Measurements from ENCODE around the gene PIH1D1. TPM values are rescaled to one million over a fixed set of nuclear protein-coding genes. Genes with fewer than 3 reads are reported as not detected.

Gene PIH1D1
- total and polyA plus RNA-seq, 10 of the 15 experiments (the other 5 are each of a cell fraction or from before 2014, with no cell fraction given), result 16.1 to 153 (median 106) TPM

DNA sequence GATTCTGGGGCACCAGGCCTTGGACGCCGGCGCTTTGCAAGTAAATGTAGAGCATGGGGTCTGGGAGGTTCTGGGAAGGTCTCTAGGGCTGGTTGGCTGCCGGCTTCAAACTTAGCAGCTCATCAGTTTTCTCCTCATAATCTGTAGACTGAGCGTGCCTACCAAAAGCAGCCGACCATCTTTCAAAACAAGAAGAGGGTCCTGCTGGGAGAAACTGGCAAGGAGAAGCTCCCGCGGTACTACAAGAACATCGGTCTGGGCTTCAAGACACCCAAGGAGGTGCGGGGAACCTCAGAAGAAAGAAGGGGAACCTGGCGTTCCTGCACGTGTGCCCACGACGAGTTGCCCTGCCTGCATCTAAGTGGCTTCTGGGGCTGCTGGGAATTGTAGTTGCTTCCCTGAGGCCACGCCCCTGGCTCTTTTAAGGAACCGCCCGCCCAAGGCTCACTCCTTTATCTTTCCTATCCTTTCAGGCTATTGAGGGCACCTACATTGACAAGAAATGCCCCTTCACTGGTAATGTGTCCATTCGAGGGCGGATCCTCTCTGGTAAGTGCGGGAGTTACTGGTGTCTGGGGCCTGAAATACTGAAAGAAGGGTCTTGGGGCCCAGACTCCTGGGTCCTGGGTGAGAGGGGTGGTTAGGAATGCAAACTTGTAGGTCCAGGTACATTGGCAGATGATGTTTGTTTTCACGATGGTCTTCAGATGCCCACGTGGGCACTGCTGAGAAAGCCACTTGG, 45.6 kb upstream of the PIH1D1 start:
- H3K4me1 ChIP-seq (ENCODE audit: control insufficient read depth, insufficient read depth, low read length), result peaks cover 35% of the 10 kb centered on the region
- H3K4me3 ChIP-seq, result peak overlapping the region; percentile 79
- WGBS (ENCODE audit: insufficient coverage, insufficient replicate concordance, low lambda C conversion rate, missing lambda C conversion rate), result under 1% methylated on average over 21 of the region's 22 CpGs
- SMC1A ChIA-PET (ENCODE audit: uncharacterized antibody, unreplicated experiment), result interaction anchor here (0.9 kb wide), 1 partner anchor 10 kb away, joined by 4 read pairs; the partner anchor contains the start of gene RPL13A
- peak overlapping the region; percentile 91 for H3K4me2 ChIP-seq (ENCODE audit: control insufficient read depth, insufficient read depth)
- FAIRE-seq (peak; percentile 44), ATAC-seq (peak; percentile 41), DNase-seq (ENCODE audit: low read depth, low spot score) (no peak)
- in situ Hi-C loops (cut with MboI), result loop anchor here (5.0 kb wide), 1 partner anchor 170 kb away; the partner anchor contains the start of genes BCL2L12 and IRF3
- H4K20me1 ChIP-seq (ENCODE audit: control insufficient read depth, insufficient read depth), result peaks cover 7% of the 10 kb centered on the region; the same call in 1 of the 2 replicates
- H3K79me2 ChIP-seq (ENCODE audit: control insufficient read depth, insufficient read depth, low read length), result peaks cover 30% of the 10 kb centered on the region
- no TSS peak for BruUV-seq (replicated peaks)
- intact Hi-C loops (cut with micrococcal nuclease; ENCODE audit: unreplicated experiment), result loop anchor here (2.0 kb wide), 3 partner anchors 144 to 180 kb away; partner anchors contain the start of genes PRMT1 and RRAS
- peak overlapping the region; percentile 85 for H3K27ac ChIP-seq (ENCODE audit: control insufficient read depth, insufficient read depth)
- no peaks in the 10 kb centered on the region for H3K27me3 ChIP-seq (replicated peaks in 1 of 2; ENCODE audit: control insufficient read depth in 2 of 2, insufficient read depth in 2 of 2, low read length in 1 of 2)
- RAD21 ChIA-PET (ENCODE audit: unreplicated experiment), result interaction anchor here (2.0 kb wide), 1 partner anchor 179 kb away, joined by 4 read pairs; no protein-coding TSS in a partner anchor
- POLR2A ChIA-PET, result interaction anchor here (1.5 to 5.3 kb wide), 4 partner anchors 9 to 316 kb away, joined by 4 to 44 read pairs (median 8); partner anchors contain the start of genes ALDH16A1, FUZ, PIH1D1 and RPL13A
- CTCF ChIA-PET, result no interaction called here
- H3K9ac ChIP-seq (ENCODE audit: control insufficient read depth, insufficient read depth, low read length), result peak overlapping the region; percentile 100
- H3K9me3 ChIP-seq (replicated peaks; ENCODE audit: control insufficient read depth, insufficient read depth, low read length), result no peaks in the 10 kb centered on the region; the same call in 1 of the 3 replicates
- peaks cover 16 to 36% of the 10 kb centered on the region in 2 experiments for H3K36me3 ChIP-seq (ENCODE audit: control insufficient read depth in 2 of 2, insufficient read depth in 2 of 2, low read length in 1 of 2)
- H2AFZ ChIP-seq (ENCODE audit: control insufficient read depth, low read depth, low read length), result no peak overlapping the region
- TF ChIP-seq, protein P1, sequence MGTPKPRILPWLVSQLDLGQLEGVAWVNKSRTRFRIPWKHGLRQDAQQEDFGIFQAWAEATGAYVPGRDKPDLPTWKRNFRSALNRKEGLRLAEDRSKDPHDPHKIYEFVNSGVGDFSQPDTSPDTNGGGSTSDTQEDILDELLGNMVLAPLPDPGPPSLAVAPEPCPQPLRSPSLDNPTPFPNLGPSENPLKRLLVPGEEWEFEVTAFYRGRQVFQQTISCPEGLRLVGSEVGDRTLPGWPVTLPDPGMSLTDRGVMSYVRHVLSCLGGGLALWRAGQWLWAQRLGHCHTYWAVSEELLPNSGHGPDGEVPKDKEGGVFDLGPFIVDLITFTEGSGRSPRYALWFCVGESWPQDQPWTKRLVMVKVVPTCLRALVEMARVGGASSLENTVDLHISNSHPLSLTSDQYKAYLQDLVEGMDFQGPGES (IDR thresholded peaks at IDR 0.05), result no peak
- TF ChIP-seq, protein P2, sequence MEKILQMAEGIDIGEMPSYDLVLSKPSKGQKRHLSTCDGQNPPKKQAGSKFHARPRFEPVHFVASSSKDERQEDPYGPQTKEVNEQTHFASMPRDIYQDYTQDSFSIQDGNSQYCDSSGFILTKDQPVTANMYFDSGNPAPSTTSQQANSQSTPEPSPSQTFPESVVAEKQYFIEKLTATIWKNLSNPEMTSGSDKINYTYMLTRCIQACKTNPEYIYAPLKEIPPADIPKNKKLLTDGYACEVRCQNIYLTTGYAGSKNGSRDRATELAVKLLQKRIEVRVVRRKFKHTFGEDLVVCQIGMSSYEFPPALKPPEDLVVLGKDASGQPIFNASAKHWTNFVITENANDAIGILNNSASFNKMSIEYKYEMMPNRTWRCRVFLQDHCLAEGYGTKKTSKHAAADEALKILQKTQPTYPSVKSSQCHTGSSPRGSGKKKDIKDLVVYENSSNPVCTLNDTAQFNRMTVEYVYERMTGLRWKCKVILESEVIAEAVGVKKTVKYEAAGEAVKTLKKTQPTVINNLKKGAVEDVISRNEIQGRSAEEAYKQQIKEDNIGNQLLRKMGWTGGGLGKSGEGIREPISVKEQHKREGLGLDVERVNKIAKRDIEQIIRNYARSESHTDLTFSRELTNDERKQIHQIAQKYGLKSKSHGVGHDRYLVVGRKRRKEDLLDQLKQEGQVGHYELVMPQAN (conservative IDR thresholded peaks at IDR 0.05), result peak; percentile 67; the same call in 1 of the 2 replicates
- TF ChIP-seq, protein P3, sequence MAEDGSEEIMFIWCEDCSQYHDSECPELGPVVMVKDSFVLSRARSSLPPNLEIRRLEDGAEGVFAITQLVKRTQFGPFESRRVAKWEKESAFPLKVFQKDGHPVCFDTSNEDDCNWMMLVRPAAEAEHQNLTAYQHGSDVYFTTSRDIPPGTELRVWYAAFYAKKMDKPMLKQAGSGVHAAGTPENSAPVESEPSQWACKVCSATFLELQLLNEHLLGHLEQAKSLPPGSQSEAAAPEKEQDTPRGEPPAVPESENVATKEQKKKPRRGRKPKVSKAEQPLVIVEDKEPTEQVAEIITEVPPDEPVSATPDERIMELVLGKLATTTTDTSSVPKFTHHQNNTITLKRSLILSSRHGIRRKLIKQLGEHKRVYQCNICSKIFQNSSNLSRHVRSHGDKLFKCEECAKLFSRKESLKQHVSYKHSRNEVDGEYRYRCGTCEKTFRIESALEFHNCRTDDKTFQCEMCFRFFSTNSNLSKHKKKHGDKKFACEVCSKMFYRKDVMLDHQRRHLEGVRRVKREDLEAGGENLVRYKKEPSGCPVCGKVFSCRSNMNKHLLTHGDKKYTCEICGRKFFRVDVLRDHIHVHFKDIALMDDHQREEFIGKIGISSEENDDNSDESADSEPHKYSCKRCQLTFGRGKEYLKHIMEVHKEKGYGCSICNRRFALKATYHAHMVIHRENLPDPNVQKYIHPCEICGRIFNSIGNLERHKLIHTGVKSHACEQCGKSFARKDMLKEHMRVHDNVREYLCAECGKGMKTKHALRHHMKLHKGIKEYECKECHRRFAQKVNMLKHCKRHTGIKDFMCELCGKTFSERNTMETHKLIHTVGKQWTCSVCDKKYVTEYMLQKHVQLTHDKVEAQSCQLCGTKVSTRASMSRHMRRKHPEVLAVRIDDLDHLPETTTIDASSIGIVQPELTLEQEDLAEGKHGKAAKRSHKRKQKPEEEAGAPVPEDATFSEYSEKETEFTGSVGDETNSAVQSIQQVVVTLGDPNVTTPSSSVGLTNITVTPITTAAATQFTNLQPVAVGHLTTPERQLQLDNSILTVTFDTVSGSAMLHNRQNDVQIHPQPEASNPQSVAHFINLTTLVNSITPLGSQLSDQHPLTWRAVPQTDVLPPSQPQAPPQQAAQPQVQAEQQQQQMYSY (CRISPR knock-in tag; IDR thresholded peaks at IDR 0.05), result no peak
- TF ChIP-seq, protein P4, sequence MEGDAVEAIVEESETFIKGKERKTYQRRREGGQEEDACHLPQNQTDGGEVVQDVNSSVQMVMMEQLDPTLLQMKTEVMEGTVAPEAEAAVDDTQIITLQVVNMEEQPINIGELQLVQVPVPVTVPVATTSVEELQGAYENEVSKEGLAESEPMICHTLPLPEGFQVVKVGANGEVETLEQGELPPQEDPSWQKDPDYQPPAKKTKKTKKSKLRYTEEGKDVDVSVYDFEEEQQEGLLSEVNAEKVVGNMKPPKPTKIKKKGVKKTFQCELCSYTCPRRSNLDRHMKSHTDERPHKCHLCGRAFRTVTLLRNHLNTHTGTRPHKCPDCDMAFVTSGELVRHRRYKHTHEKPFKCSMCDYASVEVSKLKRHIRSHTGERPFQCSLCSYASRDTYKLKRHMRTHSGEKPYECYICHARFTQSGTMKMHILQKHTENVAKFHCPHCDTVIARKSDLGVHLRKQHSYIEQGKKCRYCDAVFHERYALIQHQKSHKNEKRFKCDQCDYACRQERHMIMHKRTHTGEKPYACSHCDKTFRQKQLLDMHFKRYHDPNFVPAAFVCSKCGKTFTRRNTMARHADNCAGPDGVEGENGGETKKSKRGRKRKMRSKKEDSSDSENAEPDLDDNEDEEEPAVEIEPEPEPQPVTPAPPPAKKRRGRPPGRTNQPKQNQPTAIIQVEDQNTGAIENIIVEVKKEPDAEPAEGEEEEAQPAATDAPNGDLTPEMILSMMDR (IDR thresholded peaks at IDR 0.05 in 2 of 3, conservative IDR thresholded peaks at IDR 0.05 in 1 of 3; ENCODE audit: control insufficient read depth in 2 of 3, extremely low read depth in 1 of 3, insufficient read depth in 1 of 3, low read depth in 3 of 3, low read length in 3 of 3), result no peak
- TF ChIP-seq, protein P5, sequence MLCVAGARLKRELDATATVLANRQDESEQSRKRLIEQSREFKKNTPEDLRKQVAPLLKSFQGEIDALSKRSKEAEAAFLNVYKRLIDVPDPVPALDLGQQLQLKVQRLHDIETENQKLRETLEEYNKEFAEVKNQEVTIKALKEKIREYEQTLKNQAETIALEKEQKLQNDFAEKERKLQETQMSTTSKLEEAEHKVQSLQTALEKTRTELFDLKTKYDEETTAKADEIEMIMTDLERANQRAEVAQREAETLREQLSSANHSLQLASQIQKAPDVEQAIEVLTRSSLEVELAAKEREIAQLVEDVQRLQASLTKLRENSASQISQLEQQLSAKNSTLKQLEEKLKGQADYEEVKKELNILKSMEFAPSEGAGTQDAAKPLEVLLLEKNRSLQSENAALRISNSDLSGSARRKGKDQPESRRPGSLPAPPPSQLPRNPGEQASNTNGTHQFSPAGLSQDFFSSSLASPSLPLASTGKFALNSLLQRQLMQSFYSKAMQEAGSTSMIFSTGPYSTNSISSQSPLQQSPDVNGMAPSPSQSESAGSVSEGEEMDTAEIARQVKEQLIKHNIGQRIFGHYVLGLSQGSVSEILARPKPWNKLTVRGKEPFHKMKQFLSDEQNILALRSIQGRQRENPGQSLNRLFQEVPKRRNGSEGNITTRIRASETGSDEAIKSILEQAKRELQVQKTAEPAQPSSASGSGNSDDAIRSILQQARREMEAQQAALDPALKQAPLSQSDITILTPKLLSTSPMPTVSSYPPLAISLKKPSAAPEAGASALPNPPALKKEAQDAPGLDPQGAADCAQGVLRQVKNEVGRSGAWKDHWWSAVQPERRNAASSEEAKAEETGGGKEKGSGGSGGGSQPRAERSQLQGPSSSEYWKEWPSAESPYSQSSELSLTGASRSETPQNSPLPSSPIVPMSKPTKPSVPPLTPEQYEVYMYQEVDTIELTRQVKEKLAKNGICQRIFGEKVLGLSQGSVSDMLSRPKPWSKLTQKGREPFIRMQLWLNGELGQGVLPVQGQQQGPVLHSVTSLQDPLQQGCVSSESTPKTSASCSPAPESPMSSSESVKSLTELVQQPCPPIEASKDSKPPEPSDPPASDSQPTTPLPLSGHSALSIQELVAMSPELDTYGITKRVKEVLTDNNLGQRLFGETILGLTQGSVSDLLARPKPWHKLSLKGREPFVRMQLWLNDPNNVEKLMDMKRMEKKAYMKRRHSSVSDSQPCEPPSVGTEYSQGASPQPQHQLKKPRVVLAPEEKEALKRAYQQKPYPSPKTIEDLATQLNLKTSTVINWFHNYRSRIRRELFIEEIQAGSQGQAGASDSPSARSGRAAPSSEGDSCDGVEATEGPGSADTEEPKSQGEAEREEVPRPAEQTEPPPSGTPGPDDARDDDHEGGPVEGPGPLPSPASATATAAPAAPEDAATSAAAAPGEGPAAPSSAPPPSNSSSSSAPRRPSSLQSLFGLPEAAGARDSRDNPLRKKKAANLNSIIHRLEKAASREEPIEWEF (IDR thresholded peaks at IDR 0.05; ENCODE audit: insufficient replicate concordance, low read depth, low read length), result no peak
